ENCODE data around the gene KCNC1. TPM values are rescaled to one million over a fixed set of nuclear protein-coding genes. Genes with fewer than 3 reads are reported as not detected.

Gene KCNC1
- polyA plus RNA-seq, 1 of the 3 experiments (the other 2 are of a cell fraction) = 0.18 TPM

- H3K36me3 ChIP-seq (replicated peaks in 1 of 2; ENCODE audit: control insufficient read depth in 1 of 2, insufficient read depth in 2 of 2, low read length in 1 of 2) = no peaks in the 10 kb centered on the region
- H3K4me3 ChIP-seq (ENCODE audit: low read depth in 2 of 2, low read length in 1 of 2) = no peak overlapping the region
- H3F3A ChIP-seq (replicated peaks; ENCODE audit: insufficient read depth) = no peaks in the 10 kb centered on the region
- CTCF ChIA-PET = interaction anchor here (1.4 to 2.1 kb wide), 3 partner anchors 13 to 18 kb away, joined by 3 to 12 read pairs (median 9); no protein-coding TSS in a partner anchor
- WGBS (ENCODE audit: low lambda C conversion rate) = 80% methylated on average over 8 of the region's 8 CpGs
- TF ChIP-seq RCOR1 (IDR thresholded peaks at IDR 0.05; ENCODE audit: low read length) (no peak), RAD21 (IDR thresholded peaks at IDR 0.05; ENCODE audit: low read length) (no peak), NFIC (IDR thresholded peaks at IDR 0.05; ENCODE audit: borderline replicate concordance) (no peak), EZH2phosphoT487 (IDR thresholded peaks at IDR 0.05; ENCODE audit: borderline replicate concordance, low read depth) (no peak), TCF12 (IDR thresholded peaks at IDR 0.05) (no peak)
- H3K9ac ChIP-seq = no peak overlapping the region
- no peak overlapping the region for H3K4me2 ChIP-seq
- no peaks in the 10 kb centered on the region; a peak in 1 of 4 replicates for H3K4me1 ChIP-seq (ENCODE audit: control insufficient read depth in 1 of 2, insufficient read depth in 2 of 2, low read depth in 1 of 2, low read length in 1 of 2)
- no peaks in the 10 kb centered on the region for H3K79me2 ChIP-seq (ENCODE audit: insufficient read depth)
- H3K27me3 ChIP-seq (ENCODE audit: insufficient read depth) = no peaks in the 10 kb centered on the region
- no peaks in the 10 kb centered on the region for H3K9me2 ChIP-seq
- no peak for DNase-seq
- no peaks in the 10 kb centered on the region for H3K9me3 ChIP-seq
- H2AFZ ChIP-seq (ENCODE audit: low read depth) = no peak overlapping the region
- POLR2A ChIA-PET = interaction anchor here (1.1 kb wide), 1 partner anchor 17 kb away, joined by 4 read pairs; no protein-coding TSS in a partner anchor
- H4K20me1 ChIP-seq (ENCODE audit: insufficient read depth) = no peaks in the 10 kb centered on the region
- H3K27ac ChIP-seq (ENCODE audit: low read depth in 2 of 2, low read length in 1 of 2) = no peak overlapping the region
Measured at GRCh38 chr11:17748044-17748443, 13.5 kb downstream of the KCNC1 start.

- ChIA-PET CTCF (interaction anchor here (1.3 to 2.1 kb wide), 3 partner anchors 14 to 18 kb away, joined by 3 to 9 read pairs (median 5); no protein-coding TSS in a partner anchor), POLR2A (interaction anchor here (0.6 kb wide), 1 partner anchor 340 kb away, joined by 5 read pairs; no protein-coding TSS in a partner anchor)
- Histone ChIP-seq H3F3A (replicated peaks; ENCODE audit: insufficient read depth) (no peaks in the 10 kb centered on the region), H3K79me2 (ENCODE audit: insufficient read depth) (no peaks in the 10 kb centered on the region), H2AFZ (ENCODE audit: low read depth) (no peak overlapping the region), H3K4me2 (no peak overlapping the region), H3K27me3 (ENCODE audit: insufficient read depth) (no peaks in the 10 kb centered on the region), H3K4me1 (ENCODE audit: control insufficient read depth in 1 of 2, insufficient read depth in 2 of 2, low read depth in 1 of 2, low read length in 1 of 2) (no peaks in the 10 kb centered on the region; a peak in 1 of 4 replicates), H3K27ac (ENCODE audit: low read depth in 2 of 2, low read length in 1 of 2) (no peak overlapping the region), H3K9ac (no peak overlapping the region), H3K36me3 (replicated peaks in 1 of 2; ENCODE audit: control insufficient read depth in 1 of 2, insufficient read depth in 2 of 2, low read length in 1 of 2) (no peaks in the 10 kb centered on the region), H4K20me1 (ENCODE audit: insufficient read depth) (no peaks in the 10 kb centered on the region), H3K9me3 (no peaks in the 10 kb centered on the region), H3K9me2 (no peaks in the 10 kb centered on the region), H3K4me3 (ENCODE audit: low read depth in 2 of 2, low read length in 1 of 2) (no peak overlapping the region)
- no peak for DNase-seq
- 60% methylated on average over 10 of the region's 19 CpGs for WGBS (ENCODE audit: low lambda C conversion rate)
- no peak for TF ChIP-seq TEAD4 (IDR thresholded peaks at IDR 0.05; ENCODE audit: borderline replicate concordance, insufficient read depth)
- no peak for TF ChIP-seq USF1 (IDR thresholded peaks at IDR 0.05; ENCODE audit: borderline replicate concordance, low read depth)
- no peak for TF ChIP-seq TAF1 (IDR thresholded peaks at IDR 0.05; ENCODE audit: borderline replicate concordance, low read depth, low read length)
- TF ChIP-seq FOXM1 (IDR thresholded peaks at IDR 0.05; ENCODE audit: low read depth) = no peak
- TF ChIP-seq USF2 (IDR thresholded peaks at IDR 0.05; ENCODE audit: borderline replicate concordance, low read depth, low read length) = no peak
- TF ChIP-seq MEF2A (IDR thresholded peaks at IDR 0.05; ENCODE audit: borderline replicate concordance, low read depth) = no peak
- no peak for TF ChIP-seq NFIC (IDR thresholded peaks at IDR 0.05; ENCODE audit: borderline replicate concordance)
- TF ChIP-seq TCF12 (IDR thresholded peaks at IDR 0.05) = no peak
- no peak for TF ChIP-seq SMC3 (IDR thresholded peaks at IDR 0.05; ENCODE audit: low read depth, low read length)
- TF ChIP-seq RAD21 (IDR thresholded peaks at IDR 0.05; ENCODE audit: low read length) = no peak
- TF ChIP-seq ZBTB33 (IDR thresholded peaks at IDR 0.05; ENCODE audit: borderline replicate concordance, low read depth) = no peak
- no peak for TF ChIP-seq MAX (IDR thresholded peaks at IDR 0.05; ENCODE audit: low read depth)
Measured at GRCh38 chr11:17748761-17749721, 14.5 kb downstream of the KCNC1 start.

Data from SK-N-SH (cell line).